Aorta (tissue), 5 donors: ENCODE measurements around the gene KDM2A. TPM values are rescaled to one million over a fixed set of nuclear protein-coding genes. Genes with fewer than 3 reads are reported as not detected.

Experiments
- ATAC-seq: fragments of 200-7000 bp; cut with Tn5 transposase; one replicate; pipeline ENCODE4 v1.9.1; 2022; ENCODE audit warnings: moderate library complexity; ENCODE audit not compliant: low FRiP score
- DNase-seq, 2 donors: peaks; one replicate each; pipeline ENCODE4 v3.0.0-alpha.2; 2020
- H3K27ac ChIP-seq, 2 donors: one replicate each; pipeline ENCODE4 v1.5.1; 2013; ENCODE audit warnings: low read length in 2 of 2, mild to moderate bottlenecking in 2 of 2, moderate library complexity in 2 of 2, control low read depth in 1 of 2, inconsistent platforms in 1 of 2, low read depth in 1 of 2
- H3K27me3 ChIP-seq, 2 donors: one replicate each; pipeline ENCODE4 v1.6.1; 2013; ENCODE audit warnings: control low read depth in 1 of 2, low read length in 1 of 2, mild to moderate bottlenecking in 1 of 2, moderate library complexity in 1 of 2; ENCODE audit not compliant: insufficient read depth in 2 of 2, control insufficient read depth in 1 of 2
- H3K36me3 ChIP-seq, 2 donors: one replicate each; pipeline ENCODE4 v1.6.1; 2013; ENCODE audit warnings: control low read depth in 1 of 2, low read length in 1 of 2, mild to moderate bottlenecking in 1 of 2; ENCODE audit not compliant: insufficient read depth in 2 of 2, control insufficient read depth in 1 of 2
- H3K4me1 ChIP-seq, 2 donors: one replicate each; pipeline ENCODE4 v1.6.1; 2013; ENCODE audit warnings: low read length in 2 of 2, control low read depth in 1 of 2, mild to moderate bottlenecking in 1 of 2, moderate library complexity in 1 of 2; ENCODE audit not compliant: insufficient read depth in 2 of 2, control insufficient read depth in 1 of 2
- H3K4me3 ChIP-seq, 2 donors: one replicate each; pipeline ENCODE4 v1.5.1; 2013; ENCODE audit warnings: low read length in 2 of 2, control low read depth in 1 of 2, mild to moderate bottlenecking in 1 of 2
- H3K9me3 ChIP-seq: one replicate; pipeline ENCODE4 v1.6.1; 2013; ENCODE audit warnings: mild to moderate bottlenecking, low read length; ENCODE audit not compliant: control insufficient read depth
- WGBS, 2 donors: extraction: QIAGEN DNeasy Blood & Tissue Kit; methylation state at CpG; one replicate each; pipeline ENCODE4 v1.1.7; 2013; 5-methylcytosine and 5-hydroxymethylcytosine counted together
- intact Hi-C, 2 donors: fragments of 100-400 bp; cut with DNase I; formaldehyde crosslinking; loops; one replicate each; pipeline versions ENCODE4 v1.14.2 to v1.15.0; 2022
- polyA plus RNA-seq, 2 donors: library from polyadenylated mRNA; stranded (reverse); fragments of 200-250 nt; gene quantifications; one replicate each; pipeline ENCODE4 v1.2.3, GENCODE V29; 2013
- total RNA-seq, 2 donors: library from RNA; stranded (reverse); fragmentation: NEBNext Ultra II Directional; extraction: Animal tissue kit (Norgen Biotek cat#: 25700); gene quantifications; one replicate each; pipeline ENCODE4 v1.2.1, GENCODE V29; 2021
- donor health status: healthy with polysubstance abuse.
- donor health status: Bipolar disorder and iron deficiency.
- donor health status: DM: no; HTN: no; CAD: no.
- donor health status: DM: no; HTN: no; CAD: no.
- donor health status: DM: yes; HTN: yes; CAD: no.

The KDM2A gene
- total and polyA plus RNA-seq, 4 donors: 11.5 to 106 (median 45.3) TPM

GRCh38 chr11:67153971-67154370, 34.9 kb downstream of the KDM2A start:
- Histone ChIP-seq H3K4me3 (no peak overlapping the region), H3K4me1 (peaks cover 0 to 2% of the 10 kb centered on the region in 2 donors), H3K9me3 (no peaks in the 10 kb centered on the region), H3K27ac (no peak overlapping the region), H3K36me3 (peaks cover 0 to 4% of the 10 kb centered on the region in 2 donors), H3K27me3 (no peaks in the 10 kb centered on the region)
- ATAC-seq: no peak
- intact Hi-C loops: no loop called here
- no peak for DNase-seq
- 63 to 68% methylated on average over 4 of the region's 4 CpGs for WGBS, 2 donors

GRCh38 chr11:67154726-67155125, 35.7 kb downstream of the KDM2A start:
- Histone ChIP-seq H3K9me3 (no peaks in the 10 kb centered on the region), H3K4me3 (no peak overlapping the region), H3K27me3 (no peaks in the 10 kb centered on the region), H3K27ac (no peak overlapping the region), H3K4me1 (peaks cover 0 to 2% of the 10 kb centered on the region in 2 donors), H3K36me3 (peaks cover 0 to 4% of the 10 kb centered on the region in 2 donors)
- intact Hi-C loops: no loop called here
- ATAC-seq (no peak), DNase-seq (no peak)
- WGBS, 2 donors: 97 to 98% methylated on average over 2 of the region's 2 CpGs

GRCh38 chr11:67157691-67158090, 38.6 kb downstream of the KDM2A start:
- Histone ChIP-seq H3K9me3 (no peaks in the 10 kb centered on the region), H3K27me3 (no peaks in the 10 kb centered on the region), H3K36me3 (no peaks in the 10 kb centered on the region), H3K27ac (no peak overlapping the region), H3K4me1 (peaks cover 0 to 2% of the 10 kb centered on the region in 2 donors), H3K4me3 (no peak overlapping the region)
- DNase-seq (no peak), ATAC-seq (no peak)
- WGBS, 2 donors: 98% methylated on average over 4 of the region's 4 CpGs
- intact Hi-C loops: no loop called here

- intact Hi-C loops: no loop called here
- WGBS, 2 donors: 34 to 38% methylated on average over 2 of the region's 2 CpGs
These were observed 39.2 kb downstream of the KDM2A start for GRCh38 chr11:67158221-67158620.

GRCh38 chr11:67160045-67160444, 41.0 kb downstream of the KDM2A start:
- intact Hi-C loops: loop anchor here in 1 of 2 donors (10.0 kb wide), 1 partner anchor 75 kb away; no protein-coding TSS in a partner anchor
- no peaks in the 10 kb centered on the region for H3K9me3 ChIP-seq
- 47 to 50% methylated on average over 2 of the region's 2 CpGs for WGBS, 2 donors
- no peaks in the 10 kb centered on the region for H3K36me3 ChIP-seq
- no peak overlapping the region for H3K27ac ChIP-seq
- ATAC-seq: no peak
- no peaks in the 10 kb centered on the region for H3K27me3 ChIP-seq
- H3K4me3 ChIP-seq: no peak overlapping the region
- DNase-seq: no peak
- peaks cover 0 to 2% of the 10 kb centered on the region in 2 donors for H3K4me1 ChIP-seq

More at GRCh38 chr11:67158221-67158620, 39.2 kb downstream of the KDM2A start:
- Histone ChIP-seq H3K4me1 (peaks cover 0 to 2% of the 10 kb centered on the region in 2 donors), H3K27ac (no peak overlapping the region), H3K27me3 (no peaks in the 10 kb centered on the region), H3K9me3 (no peaks in the 10 kb centered on the region), H3K4me3 (no peak overlapping the region), H3K36me3 (no peaks in the 10 kb centered on the region)
- DNase-seq (no peak), ATAC-seq (no peak)

GRCh38 chr11:67160872-67161783, 42.1 kb downstream of the KDM2A start:
- ATAC-seq (no peak), DNase-seq (no peak)
- no peak overlapping the region for H3K27ac ChIP-seq
- H3K4me3 ChIP-seq: no peak overlapping the region
- no peaks in the 10 kb centered on the region for H3K27me3 ChIP-seq
- H3K4me1 ChIP-seq: peaks cover 0 to 2% of the 10 kb centered on the region in 2 donors
- WGBS, 2 donors: 85 to 86% methylated on average over 5 of the region's 5 CpGs
- intact Hi-C loops: loop anchor here in 1 of 2 donors (10.0 kb wide), 1 partner anchor 76 kb away; no protein-coding TSS in a partner anchor
- no peaks in the 10 kb centered on the region for H3K36me3 ChIP-seq
- no peaks in the 10 kb centered on the region for H3K9me3 ChIP-seq

GRCh38 chr11:67163006-67163405, 43.9 kb downstream of the KDM2A start:
- H3K36me3 ChIP-seq: no peaks in the 10 kb centered on the region
- 93 to 97% methylated on average over 3 of the region's 3 CpGs for WGBS, 2 donors
- no peak overlapping the region for H3K27ac ChIP-seq
- intact Hi-C loops: loop anchor here in 1 of 2 donors (10.0 kb wide), 1 partner anchor 78 kb away; no protein-coding TSS in a partner anchor
- H3K4me1 ChIP-seq: peaks cover 0 to 6% of the 10 kb centered on the region in 2 donors
- H3K27me3 ChIP-seq: no peaks in the 10 kb centered on the region
- ATAC-seq (no peak), DNase-seq (no peak)
- no peaks in the 10 kb centered on the region for H3K9me3 ChIP-seq
- no peak overlapping the region for H3K4me3 ChIP-seq

GRCh38 chr11:67165623-67166022, 46.6 kb downstream of the KDM2A start:
- no peak for ATAC-seq
- Histone ChIP-seq H3K27me3 (no peaks in the 10 kb centered on the region), H3K4me1 (peaks cover 0 to 5% of the 10 kb centered on the region in 2 donors), H3K27ac (no peak overlapping the region), H3K36me3 (no peaks in the 10 kb centered on the region), H3K9me3 (no peaks in the 10 kb centered on the region), H3K4me3 (no peak overlapping the region)
- no peak for DNase-seq
- 89 to 94% methylated on average over 1 of the region's 1 CpG for WGBS, 2 donors
- intact Hi-C loops: loop anchor here (5.0 to 10.0 kb wide), 2 partner anchors 81 to 83 kb away; no protein-coding TSS in a partner anchor
